ENCODE results near the gene DDR1.
"Not testable (repeated sequence)": the region's sequence is repeated elsewhere in the genome, so short reads cannot be mapped to it uniquely, and the experiment has no call there.

Gene DDR1

DNA sequence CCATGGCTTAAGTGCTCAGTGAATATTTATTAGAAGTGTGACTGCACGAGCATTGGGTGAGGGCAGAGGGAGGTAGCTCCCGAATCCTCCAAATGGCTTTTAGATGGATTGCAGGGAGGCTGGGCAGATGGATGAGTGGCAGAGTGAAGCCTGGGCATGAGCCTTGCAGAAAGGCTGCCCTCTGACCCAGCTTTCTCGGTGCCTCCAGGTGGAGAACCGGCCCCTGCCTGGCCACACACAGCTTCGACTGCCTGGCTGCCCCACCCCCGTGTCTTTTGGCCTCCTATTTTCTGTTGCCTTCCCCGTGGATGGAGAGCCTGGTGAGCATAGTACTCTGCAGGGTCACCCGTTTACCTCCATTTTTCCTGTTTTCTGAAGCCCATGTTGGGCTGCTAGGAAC, 33.2 kb downstream of the DDR1 start:
- no peak for DNase-seq (ENCODE audit: low read depth)

GRCh38 chr6:30918670-30919069, 34.4 kb downstream of the DDR1 start:
- no peak for DNase-seq (ENCODE audit: low read depth)

GRCh38 chr6:30922447-30922852, 38.1 kb downstream of the DDR1 start:
- no peak for DNase-seq (ENCODE audit: low read depth)

DNA sequence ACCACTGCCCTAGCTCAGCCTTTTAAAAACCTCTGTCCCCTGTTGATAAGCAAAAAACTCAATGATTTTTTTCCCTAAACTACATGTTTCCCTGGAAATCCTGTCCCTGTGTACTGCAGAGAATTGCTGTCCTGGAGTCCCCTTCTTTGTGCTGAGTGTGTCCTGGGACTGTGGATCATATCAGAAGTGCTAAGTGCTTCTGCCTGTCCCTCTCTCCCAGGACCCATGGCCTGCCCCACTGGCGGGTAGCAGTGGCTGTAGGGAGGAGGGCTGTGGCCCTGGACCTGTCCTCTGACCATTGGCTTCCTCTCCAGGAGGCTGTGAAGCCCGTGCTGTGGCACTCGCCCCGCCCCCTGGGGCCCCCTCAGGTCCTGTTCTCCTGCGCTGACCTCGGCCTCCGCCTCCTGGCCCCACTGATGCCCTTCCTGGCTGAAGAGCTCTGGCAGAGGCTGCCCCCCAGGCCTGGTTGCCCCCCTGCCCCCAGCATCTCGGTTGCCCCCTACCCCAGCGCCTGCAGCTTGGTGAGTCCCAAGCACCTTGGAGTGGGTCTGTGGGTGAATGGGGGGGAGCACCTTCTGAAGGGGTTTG, 39.8 kb downstream of the DDR1 start:
- not testable (repeated sequence) for DNase-seq (ENCODE audit: low read depth)

GRCh38 chr6:30926644-30927043, 42.3 kb downstream of the DDR1 start:
- DNase-seq (ENCODE audit: low read depth) = no peak

- DNase-seq (ENCODE audit: low read depth) = not testable (repeated sequence)
Measured at GRCh38 chr6:30927080-30927479, 42.8 kb downstream of the DDR1 start.

GRCh38 chr6:30928677-30929076, 44.4 kb downstream of the DDR1 start:
- no peak for DNase-seq (ENCODE audit: low read depth)

DNA sequence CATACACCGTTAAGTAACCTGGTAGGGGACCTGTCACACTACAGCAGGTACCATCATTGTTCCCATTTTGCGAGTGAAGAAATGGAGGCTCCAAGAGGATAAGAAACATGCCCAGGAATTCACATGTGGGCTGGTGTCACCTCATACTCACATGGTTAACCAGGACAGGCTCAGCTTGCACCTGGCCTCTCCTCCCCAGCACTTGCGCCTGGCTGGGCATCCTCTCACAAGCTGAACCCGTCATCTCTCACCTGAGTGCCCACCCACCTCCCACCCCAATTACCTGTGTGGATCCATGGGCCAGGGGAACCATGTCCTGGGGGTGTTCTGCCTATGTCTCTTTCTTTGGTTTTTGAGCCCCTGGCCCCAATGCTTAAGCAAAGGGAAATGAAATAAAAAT, 46.2 kb downstream of the DDR1 start:
- DNase-seq (ENCODE audit: low read depth) = no peak

- DNase-seq (ENCODE audit: low read depth) = no peak
Measured at GRCh38 chr6:30931272-30931671, 47.0 kb downstream of the DDR1 start.

DNA sequence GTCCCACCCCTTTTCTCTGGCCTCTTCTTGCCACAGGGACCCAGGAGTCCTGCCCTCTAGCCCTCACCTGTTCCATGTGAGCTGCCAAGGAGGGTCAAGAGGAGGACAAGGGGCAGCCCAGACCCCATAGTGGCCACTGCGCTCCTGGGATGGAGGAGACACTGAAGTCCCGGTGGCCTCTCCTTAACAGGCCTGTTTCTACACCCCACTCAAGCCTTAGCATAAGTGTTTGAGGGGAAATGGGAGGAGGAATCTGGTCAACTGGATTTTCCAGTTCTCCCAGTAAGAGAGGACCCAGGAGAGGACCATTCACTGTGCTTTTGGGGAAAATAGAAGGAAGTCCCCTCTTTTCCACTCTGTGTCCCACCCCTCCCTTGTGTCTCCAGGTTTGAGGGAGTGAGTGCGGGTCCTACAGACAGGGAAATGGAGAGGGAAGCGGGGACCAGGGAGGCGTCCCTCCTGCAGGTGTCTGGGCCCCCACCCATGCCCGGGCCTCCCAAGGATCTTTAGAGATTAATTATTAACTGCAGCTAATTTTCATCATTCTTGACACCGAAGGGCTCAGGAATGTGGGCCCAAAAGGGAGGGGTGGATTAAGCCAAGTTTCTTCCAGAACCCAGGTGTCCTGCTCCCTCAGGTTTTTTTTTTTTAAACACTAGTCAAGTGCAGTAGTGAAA, 47.8 kb downstream of the DDR1 start, which contains the start of gene SFTA2:
Gene SFTA2 (minus strand): TSS at position 202 of the 677 bp plus-strand sequence. CDS start 74 bp downstream, at position 128.
- no peak for DNase-seq (ENCODE audit: low read depth)

DNA sequence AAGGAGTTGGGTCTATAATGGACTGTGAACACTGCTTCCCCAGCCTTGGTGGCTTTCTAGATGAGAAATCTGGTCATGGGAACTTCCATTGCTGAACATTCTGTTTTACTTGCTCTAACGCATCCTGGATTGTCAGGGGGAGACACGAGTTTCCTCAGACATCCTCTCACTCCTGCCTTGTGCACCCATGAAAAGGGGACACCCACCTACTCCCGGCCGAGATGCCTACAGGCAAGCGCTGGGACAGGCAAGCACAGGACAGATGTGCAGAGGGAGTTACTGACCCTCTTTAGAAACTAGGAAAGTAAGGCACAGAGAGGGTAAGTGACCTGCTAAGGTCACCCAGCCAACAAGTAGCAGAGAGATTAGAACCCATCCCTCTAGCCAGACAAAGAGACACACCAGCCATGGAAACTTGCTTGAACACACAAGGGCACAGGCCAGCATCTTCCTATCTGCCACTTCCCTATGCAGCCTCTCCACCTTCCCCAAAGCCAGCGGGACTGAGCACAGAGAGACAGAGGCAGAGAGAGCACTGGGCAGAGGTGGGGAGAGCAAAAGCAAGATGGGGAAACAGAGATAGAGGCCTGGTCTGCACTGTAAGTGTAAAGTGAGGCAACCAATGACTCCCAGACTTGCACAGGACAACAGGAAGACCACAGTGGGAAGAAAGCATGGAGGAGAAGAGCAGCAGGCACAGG, 48.5 kb downstream of the DDR1 start:
- DNase-seq (ENCODE audit: low read depth) = no peak

DNA sequence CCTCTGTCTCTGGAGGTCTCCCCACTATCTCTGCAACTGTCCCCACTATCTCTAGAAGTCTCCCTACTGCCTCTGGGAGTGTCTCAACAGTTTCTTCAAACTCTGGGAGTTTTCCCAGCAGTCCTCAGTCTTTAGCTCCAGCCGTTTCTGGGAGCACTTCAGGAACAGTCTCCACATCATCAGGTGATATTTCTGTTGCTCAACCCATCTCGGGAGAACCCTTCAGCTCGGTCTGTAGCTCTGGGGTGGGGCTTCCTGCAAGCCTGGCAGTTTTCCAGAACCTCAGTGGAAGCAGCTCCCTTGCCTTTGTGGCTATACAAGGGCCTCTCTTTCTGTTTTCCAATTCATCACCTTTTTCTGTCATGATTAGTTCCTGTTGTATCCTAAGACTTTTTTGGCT, 50.7 kb downstream of the DDR1 start:
- no peak for DNase-seq (ENCODE audit: low read depth)

DNA sequence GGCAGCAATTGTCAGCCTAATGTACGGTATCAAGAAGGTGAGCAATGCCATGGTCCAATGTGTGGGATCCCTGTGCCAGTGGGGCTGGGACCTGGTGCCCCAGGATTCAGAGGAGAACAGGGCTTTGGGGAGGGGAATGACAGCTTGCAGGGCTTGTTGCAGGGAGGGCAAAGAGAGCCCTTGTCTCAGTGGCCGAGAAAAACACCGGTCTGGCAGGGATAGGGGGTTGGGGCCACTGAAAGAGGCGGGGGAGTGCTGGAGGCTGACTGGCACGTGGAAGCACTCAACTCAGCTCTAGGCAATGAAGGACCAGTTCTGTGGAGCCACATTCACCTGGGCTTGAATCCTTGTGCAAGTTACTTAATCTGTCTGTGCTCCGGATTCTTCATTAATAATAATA, 52.9 kb downstream of the DDR1 start:
- DNase-seq (ENCODE audit: low read depth) = no peak

GRCh38 chr6:30938730-30939129, 54.4 kb downstream of the DDR1 start:
- DNase-seq (ENCODE audit: low read depth) = no peak

GRCh38 chr6:30939473-30939872, 55.2 kb downstream of the DDR1 start:
- no peak for DNase-seq (ENCODE audit: low read depth)

DNA sequence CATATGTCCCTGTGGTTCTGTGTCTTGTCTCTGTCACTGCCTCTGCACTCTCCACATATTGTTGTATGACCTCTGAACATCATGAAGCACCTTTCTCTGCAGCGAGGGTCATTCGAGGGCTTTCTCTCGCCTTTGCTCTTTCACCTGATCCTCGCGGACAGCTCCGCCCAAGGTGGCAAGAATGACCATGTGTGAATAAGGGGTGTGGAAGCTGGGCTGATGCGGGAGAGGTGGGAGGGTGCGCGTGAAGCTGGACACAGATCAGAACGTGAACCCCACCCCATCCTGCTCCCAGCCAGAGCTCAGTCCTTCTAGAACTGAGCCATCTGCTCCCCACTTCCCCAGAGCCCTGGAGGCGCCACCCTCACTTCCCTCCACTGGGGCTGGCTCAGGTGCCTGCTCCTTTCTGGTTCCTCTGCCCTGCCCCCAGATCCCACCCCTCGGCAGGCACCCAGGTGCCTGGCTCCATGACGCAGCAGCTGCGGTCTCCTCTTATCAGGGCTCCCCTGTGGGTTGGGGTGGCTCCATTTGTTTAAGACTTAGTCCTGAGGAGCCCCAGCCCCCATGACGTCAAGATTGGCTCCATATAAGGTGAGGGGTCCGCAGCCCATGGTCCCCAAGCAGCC, 56.2 kb downstream of the DDR1 start, which contains the start of gene MUCL3:
Gene MUCL3 (plus strand): TSS at position 613 of the 626 bp plus-strand sequence. CDS start 27 bp downstream, outside the sequence.
- no peak for DNase-seq (ENCODE audit: low read depth)

GRCh38 chr6:30942338-30943060, 58.2 kb downstream of the DDR1 start:
- DNase-seq (ENCODE audit: low read depth) = peak; percentile 57

GRCh38 chr6:30944051-30944450, 59.7 kb downstream of the DDR1 start:
- DNase-seq (ENCODE audit: low read depth) = no peak

DNA sequence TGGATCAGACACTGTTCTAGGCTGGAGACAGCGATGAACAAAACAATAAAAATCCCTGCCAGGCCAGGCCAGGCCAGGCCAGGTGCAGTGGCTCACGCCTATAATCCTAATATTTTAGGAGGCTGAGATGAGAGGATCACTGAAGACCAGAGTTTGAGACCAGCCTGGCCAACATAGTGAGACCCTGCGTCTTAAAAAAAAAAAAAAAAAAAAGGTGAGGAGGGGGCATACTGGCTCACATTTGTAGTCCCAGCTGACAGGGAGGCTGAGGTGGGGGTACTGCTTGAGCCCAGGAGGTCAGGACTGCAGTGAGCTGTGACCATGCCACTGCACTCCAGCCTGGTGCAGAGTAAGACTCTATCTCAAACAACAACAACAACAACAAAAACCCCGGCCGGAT, 61.0 kb downstream of the DDR1 start:
- no peak for DNase-seq (ENCODE audit: low read depth)

GRCh38 chr6:30947231-30947630, 62.9 kb downstream of the DDR1 start:
- DNase-seq (ENCODE audit: low read depth) = no peak

- DNase-seq (ENCODE audit: low read depth) = no peak
Measured at GRCh38 chr6:30948811-30949210, 64.5 kb downstream of the DDR1 start.

All from stromal cell of bone marrow (primary cell).